Measurements from ENCODE around the gene SORCS2.

SORCS2 gene

DNA sequence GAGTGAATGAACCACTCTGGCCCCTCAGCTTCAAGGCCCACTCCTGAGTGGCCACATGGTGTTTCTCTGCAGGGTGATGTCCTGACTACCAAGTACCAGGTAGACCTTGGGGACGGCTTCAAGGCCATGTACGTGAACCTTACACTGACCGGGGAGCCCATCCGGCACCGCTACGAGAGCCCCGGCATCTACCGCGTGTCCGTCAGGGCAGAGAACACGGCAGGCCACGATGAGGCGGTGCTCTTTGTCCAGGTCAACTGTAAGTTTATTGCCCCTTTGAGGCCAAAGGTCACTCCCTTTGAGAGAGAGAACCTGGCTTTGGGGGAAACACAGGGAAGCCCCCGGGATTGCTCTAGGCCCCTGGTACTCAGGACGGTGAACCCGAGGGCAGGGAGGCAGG, 531.3 kb downstream of the SORCS2 start:
- no peak for DNase-seq (ENCODE audit: low spot score)
- in situ Hi-C loops (cut with MboI; ENCODE audit: low pct_unique_long_range_greater_than_20kb, low sequenced_read_pairs, unreplicated experiment) = loop anchor here (25.0 kb wide), 1 partner anchor 511 kb away; no protein-coding TSS in a partner anchor
- TF ChIP-seq, protein P1, sequence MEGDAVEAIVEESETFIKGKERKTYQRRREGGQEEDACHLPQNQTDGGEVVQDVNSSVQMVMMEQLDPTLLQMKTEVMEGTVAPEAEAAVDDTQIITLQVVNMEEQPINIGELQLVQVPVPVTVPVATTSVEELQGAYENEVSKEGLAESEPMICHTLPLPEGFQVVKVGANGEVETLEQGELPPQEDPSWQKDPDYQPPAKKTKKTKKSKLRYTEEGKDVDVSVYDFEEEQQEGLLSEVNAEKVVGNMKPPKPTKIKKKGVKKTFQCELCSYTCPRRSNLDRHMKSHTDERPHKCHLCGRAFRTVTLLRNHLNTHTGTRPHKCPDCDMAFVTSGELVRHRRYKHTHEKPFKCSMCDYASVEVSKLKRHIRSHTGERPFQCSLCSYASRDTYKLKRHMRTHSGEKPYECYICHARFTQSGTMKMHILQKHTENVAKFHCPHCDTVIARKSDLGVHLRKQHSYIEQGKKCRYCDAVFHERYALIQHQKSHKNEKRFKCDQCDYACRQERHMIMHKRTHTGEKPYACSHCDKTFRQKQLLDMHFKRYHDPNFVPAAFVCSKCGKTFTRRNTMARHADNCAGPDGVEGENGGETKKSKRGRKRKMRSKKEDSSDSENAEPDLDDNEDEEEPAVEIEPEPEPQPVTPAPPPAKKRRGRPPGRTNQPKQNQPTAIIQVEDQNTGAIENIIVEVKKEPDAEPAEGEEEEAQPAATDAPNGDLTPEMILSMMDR (IDR thresholded peaks at IDR 0.05; ENCODE audit: extremely low read depth, insufficient read depth, missing control alignments) = no peak

GRCh38 chr4:7725951-7726350, 533.6 kb downstream of the SORCS2 start:
- TF ChIP-seq, protein P1 (IDR thresholded peaks at IDR 0.05; ENCODE audit: extremely low read depth, insufficient read depth, missing control alignments) = no peak
- in situ Hi-C loops (cut with MboI; ENCODE audit: low pct_unique_long_range_greater_than_20kb, low sequenced_read_pairs, unreplicated experiment) = no loop called here
- no peak for DNase-seq (ENCODE audit: low spot score)

DNA sequence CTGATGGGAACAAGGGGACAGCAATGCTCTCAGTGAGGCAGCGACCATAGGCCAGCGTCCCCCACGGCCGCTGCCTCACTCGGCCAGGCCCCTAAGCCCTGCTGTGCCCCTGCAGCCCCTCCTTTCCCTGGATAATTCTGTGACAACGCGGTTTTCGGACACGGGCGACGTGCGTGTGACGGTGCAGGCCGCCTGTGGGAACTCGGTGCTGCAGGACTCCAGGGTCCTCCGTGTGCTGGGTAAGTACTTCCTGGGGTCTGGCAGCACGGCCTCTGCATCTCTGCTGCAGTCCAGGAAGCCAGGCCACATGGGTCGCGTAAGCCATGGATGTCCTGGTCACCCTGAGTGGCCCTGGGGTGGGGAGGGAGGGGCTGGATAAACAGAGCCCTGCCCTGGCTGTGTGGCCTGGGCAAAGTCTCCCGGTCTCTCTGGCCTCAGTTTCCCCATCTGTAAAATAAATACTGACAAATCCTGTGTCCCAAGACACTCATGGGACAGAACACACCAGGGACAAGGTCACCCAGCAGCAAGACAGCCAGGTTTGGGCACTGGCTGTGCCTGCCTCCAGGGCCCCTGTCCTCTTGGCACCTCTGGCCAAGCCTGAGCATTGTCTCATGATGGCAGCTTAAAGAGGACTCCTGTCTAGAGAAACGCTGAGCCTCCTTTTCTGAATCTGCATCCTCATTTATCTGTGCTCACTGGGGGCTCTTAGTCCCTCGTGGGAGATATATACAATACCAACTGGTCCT, 534.5 kb downstream of the SORCS2 start:
- in situ Hi-C loops (cut with MboI; ENCODE audit: low pct_unique_long_range_greater_than_20kb, low sequenced_read_pairs, unreplicated experiment) = no loop called here
- TF ChIP-seq, protein P1 (IDR thresholded peaks at IDR 0.05; ENCODE audit: extremely low read depth, insufficient read depth, missing control alignments) = no peak
- no peak for DNase-seq (ENCODE audit: low spot score)

DNA sequence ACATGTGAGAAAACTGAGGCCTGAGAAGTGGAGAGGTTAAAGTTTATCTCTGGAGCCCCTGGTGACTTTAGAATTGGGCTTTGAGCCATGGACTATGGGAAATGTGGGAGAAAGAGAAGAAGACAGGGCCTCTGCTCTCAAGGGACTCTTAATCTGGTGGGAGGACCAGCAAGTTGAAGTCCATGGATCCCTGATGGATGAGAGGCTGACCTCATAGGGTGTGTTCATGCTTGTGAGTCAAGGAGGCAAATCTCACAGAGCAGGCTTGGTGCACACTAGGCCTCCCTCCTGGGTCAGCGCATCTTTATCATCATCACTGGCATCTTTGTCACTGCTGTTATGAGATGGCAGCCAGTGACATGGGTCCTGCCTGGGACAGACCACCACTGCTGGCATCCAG, 535.4 kb downstream of the SORCS2 start:
- TF ChIP-seq, protein P1 (IDR thresholded peaks at IDR 0.05; ENCODE audit: extremely low read depth, insufficient read depth, missing control alignments) = no peak
- in situ Hi-C loops (cut with MboI; ENCODE audit: low pct_unique_long_range_greater_than_20kb, low sequenced_read_pairs, unreplicated experiment) = no loop called here
- DNase-seq (ENCODE audit: low spot score) = no peak

DNA sequence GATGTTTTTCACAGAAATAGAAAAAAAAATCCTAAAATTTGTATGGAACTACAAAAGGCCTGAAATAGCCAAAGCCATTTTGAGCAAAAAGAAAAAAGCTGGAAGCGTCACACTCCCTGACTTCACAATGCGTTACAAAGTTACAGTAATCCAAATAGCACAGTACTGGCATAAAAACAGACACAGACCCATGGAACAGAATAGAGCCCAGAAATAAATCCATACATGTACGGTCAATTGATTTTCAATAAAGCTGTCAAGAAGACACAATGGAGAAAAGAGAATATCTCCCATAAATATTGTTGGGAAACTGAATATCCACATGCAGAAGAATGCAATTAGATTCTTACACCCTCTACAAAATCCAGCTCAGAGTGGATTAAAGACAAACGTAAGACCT, 539.1 kb downstream of the SORCS2 start:
- TF ChIP-seq, protein P1 (IDR thresholded peaks at IDR 0.05; ENCODE audit: extremely low read depth, insufficient read depth, missing control alignments) = no peak
- DNase-seq (ENCODE audit: low spot score) = no peak
- in situ Hi-C loops (cut with MboI; ENCODE audit: low pct_unique_long_range_greater_than_20kb, low sequenced_read_pairs, unreplicated experiment) = no loop called here

- no peak for DNase-seq (ENCODE audit: low spot score)
- TF ChIP-seq, protein P1 (IDR thresholded peaks at IDR 0.05; ENCODE audit: extremely low read depth, insufficient read depth, missing control alignments) = no peak
- in situ Hi-C loops (cut with MboI; ENCODE audit: low pct_unique_long_range_greater_than_20kb, low sequenced_read_pairs, unreplicated experiment) = no loop called here
Observed at GRCh38 chr4:7732263-7732662, 539.9 kb downstream of the SORCS2 start.
